Upper lobe of left lung (tissue), 4 donors: Measurements from ENCODE around the gene NOTCH4.

Source experiments
- EP300 ChIP-seq, 4 donors: sonication (generic); formaldehyde crosslinking; IDR thresholded peaks; one replicate each; pipeline ENCODE4 v1.5.1; 2017; ENCODE audit warnings: antibody characterized with exemption in 4 of 4, control low read depth in 2 of 4
- POLR2A ChIP-seq, 4 donors: fragments of 450-650 bp; IDR thresholded peaks; one replicate each; pipeline ENCODE4 v1.5.1; 2016 to 2017; ENCODE audit warnings: antibody characterized with exemption in 4 of 4, mild to moderate bottlenecking in 2 of 4
- TF ChIP-seq, protein P1 (sequence below), 6 experiments: fragments of 450-650 bp in 4 of 6; fragments of 200-600 bp in 2 of 6; sonication (generic) in 2 of 6; IDR thresholded peaks; one replicate each; pipeline ENCODE4 v1.5.1; 2016 to 2019; ENCODE audit warnings: antibody characterized with exemption in 6 of 6

DNA sequence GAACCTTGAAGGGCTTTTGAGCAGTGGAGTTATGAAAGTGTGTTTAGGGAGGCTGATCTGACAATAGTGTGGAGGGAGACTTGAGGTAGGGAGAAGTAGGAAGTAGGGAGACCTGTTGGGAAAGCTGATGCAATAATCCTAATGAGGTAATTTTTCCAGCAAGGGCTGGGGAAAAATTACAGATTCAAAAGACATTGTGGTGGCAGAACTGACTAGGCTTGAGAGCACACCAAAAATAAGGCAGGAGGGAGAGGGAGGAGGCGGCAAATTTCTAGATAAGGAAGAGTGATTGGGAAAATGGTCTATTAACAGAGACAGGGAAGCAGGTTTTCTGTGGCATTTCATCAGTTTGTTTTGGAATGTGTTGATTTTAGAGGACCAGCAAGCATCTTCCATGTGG, 77.6 kb downstream of the NOTCH4 start:
- TF ChIP-seq, protein P1, sequence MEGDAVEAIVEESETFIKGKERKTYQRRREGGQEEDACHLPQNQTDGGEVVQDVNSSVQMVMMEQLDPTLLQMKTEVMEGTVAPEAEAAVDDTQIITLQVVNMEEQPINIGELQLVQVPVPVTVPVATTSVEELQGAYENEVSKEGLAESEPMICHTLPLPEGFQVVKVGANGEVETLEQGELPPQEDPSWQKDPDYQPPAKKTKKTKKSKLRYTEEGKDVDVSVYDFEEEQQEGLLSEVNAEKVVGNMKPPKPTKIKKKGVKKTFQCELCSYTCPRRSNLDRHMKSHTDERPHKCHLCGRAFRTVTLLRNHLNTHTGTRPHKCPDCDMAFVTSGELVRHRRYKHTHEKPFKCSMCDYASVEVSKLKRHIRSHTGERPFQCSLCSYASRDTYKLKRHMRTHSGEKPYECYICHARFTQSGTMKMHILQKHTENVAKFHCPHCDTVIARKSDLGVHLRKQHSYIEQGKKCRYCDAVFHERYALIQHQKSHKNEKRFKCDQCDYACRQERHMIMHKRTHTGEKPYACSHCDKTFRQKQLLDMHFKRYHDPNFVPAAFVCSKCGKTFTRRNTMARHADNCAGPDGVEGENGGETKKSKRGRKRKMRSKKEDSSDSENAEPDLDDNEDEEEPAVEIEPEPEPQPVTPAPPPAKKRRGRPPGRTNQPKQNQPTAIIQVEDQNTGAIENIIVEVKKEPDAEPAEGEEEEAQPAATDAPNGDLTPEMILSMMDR (IDR thresholded peaks at IDR 0.05): no peak
- TF ChIP-seq EP300 (IDR thresholded peaks at IDR 0.05) (no peak), POLR2A (IDR thresholded peaks at IDR 0.05) (no peak)
